HepG2 (cell line): ENCODE data around the gene ACAP3. TPM values are rescaled to one million over a fixed set of nuclear protein-coding genes. Genes with fewer than 3 reads are reported as not detected.

Source experiments
- ADNP ChIP-seq: sonication (generic); formaldehyde crosslinking; IDR thresholded peaks from 2 replicates; pipeline ENCODE4 v1.4.0; 2020; ENCODE audit warnings: missing genetic modification reagents
- FOXK1 ChIP-seq: sonication (generic); formaldehyde crosslinking; IDR thresholded peaks from 2 replicates; pipeline ENCODE4 v1.4.0; 2020; ENCODE audit warnings: low read depth, missing genetic modification reagents, borderline replicate concordance
- GFI1 ChIP-seq: sonication (generic); formaldehyde crosslinking; IDR thresholded peaks from 2 replicates; pipeline ENCODE4 v1.5.0; 2020; ENCODE audit warnings: missing genetic modification reagents, mild to moderate bottlenecking, borderline replicate concordance
- GZF1 ChIP-seq: sonication (generic); formaldehyde crosslinking; IDR thresholded peaks from 2 replicates; pipeline ENCODE4 v1.5.1; 2020; ENCODE audit warnings: mild to moderate bottlenecking, missing genetic modification reagents
- HMG20B ChIP-seq: conservative IDR thresholded peaks from 2 replicates; pipeline ENCODE4 v1.6.1; 2016; ENCODE audit warnings: missing genetic modification reagents, missing compliant biosample characterization
- IRX3 ChIP-seq: sonication (generic); formaldehyde crosslinking; IDR thresholded peaks from 2 replicates; pipeline ENCODE4 v1.8.1; 2023; ENCODE audit warnings: mild to moderate bottlenecking, low read depth, missing genetic modification reagents, borderline replicate concordance
- KDM3A ChIP-seq: IDR thresholded peaks from 2 replicates; pipeline ENCODE4 v1.6.1; 2018; ENCODE audit warnings: low read depth, missing compliant biosample characterization
- MLLT10 ChIP-seq: sonication (generic); formaldehyde crosslinking; IDR thresholded peaks from 2 replicates; pipeline ENCODE4 v1.4.0; 2020; ENCODE audit warnings: missing genetic modification reagents
- MZF1 ChIP-seq: sonication (generic); formaldehyde crosslinking; IDR thresholded peaks from 2 replicates; pipeline ENCODE4 v1.8.1; 2023; ENCODE audit warnings: mild to moderate bottlenecking, missing genetic modification reagents, borderline replicate concordance
- PITX1 ChIP-seq: sonication (generic); formaldehyde crosslinking; IDR thresholded peaks from 2 replicates; pipeline ENCODE4 v1.5.1; 2020; ENCODE audit warnings: mild to moderate bottlenecking, missing genetic modification reagents
- PRPF4 ChIP-seq: fragments of 200-400 bp; formaldehyde crosslinking; IDR thresholded peaks from 2 replicates; pipeline ENCODE4 v1.6.1; 2016; ENCODE audit warnings: low read length, low read depth; ENCODE audit not compliant: poor library complexity, severe bottlenecking
- RNF2 ChIP-seq: fragments of 450-650 bp; conservative IDR thresholded peaks from 2 replicates; pipeline ENCODE4 v1.6.1; 2016; ENCODE audit warnings: low read depth
- SP5 ChIP-seq: IDR thresholded peaks from 2 replicates; pipeline ENCODE4 v1.6.1; 2016; ENCODE audit warnings: low read depth, borderline replicate concordance
- THRA ChIP-seq: sonication (generic); formaldehyde crosslinking; IDR thresholded peaks from 2 replicates; pipeline ENCODE4 v1.4.0; 2020; ENCODE audit warnings: missing genetic modification reagents, borderline replicate concordance
- TMF1 ChIP-seq: sonication (generic); formaldehyde crosslinking; IDR thresholded peaks from 2 replicates; pipeline ENCODE4 v1.8.1; 2022; ENCODE audit warnings: low read depth, missing genetic modification reagents
- TOPORS ChIP-seq: sonication (generic); formaldehyde crosslinking; IDR thresholded peaks from 2 replicates; pipeline ENCODE4 v1.8.0; 2023; ENCODE audit warnings: mild to moderate bottlenecking, missing genetic modification reagents
- ZNF136 ChIP-seq: sonication (generic); formaldehyde crosslinking; IDR thresholded peaks from 2 replicates; pipeline ENCODE4 v1.8.1; 2022; ENCODE audit warnings: low read depth, mild to moderate bottlenecking, moderate library complexity, missing genetic modification reagents
- ZNF20 ChIP-seq: sonication (generic); formaldehyde crosslinking; IDR thresholded peaks from 2 replicates; pipeline ENCODE4 v1.4.0; 2020; ENCODE audit warnings: mild to moderate bottlenecking, moderate library complexity, missing genetic modification reagents
- ZNF329 ChIP-seq: sonication (generic); formaldehyde crosslinking; IDR thresholded peaks from 2 replicates; pipeline ENCODE4 v1.9.0; 2021; ENCODE audit warnings: low read depth, mild to moderate bottlenecking, missing genetic modification reagents
- ZNF350 ChIP-seq: sonication (generic); formaldehyde crosslinking; IDR thresholded peaks from 2 replicates; pipeline ENCODE4 v1.4.0; 2020; ENCODE audit warnings: mild to moderate bottlenecking, low read depth, missing genetic modification reagents, borderline replicate concordance
- ZNF468 ChIP-seq: sonication (generic); formaldehyde crosslinking; IDR thresholded peaks from 2 replicates; pipeline ENCODE4 v1.8.0; 2022; ENCODE audit warnings: mild to moderate bottlenecking, moderate library complexity, missing genetic modification reagents
- ZNF691 ChIP-seq: sonication (generic); formaldehyde crosslinking; IDR thresholded peaks from 2 replicates; pipeline ENCODE4 v1.4.0; 2020; ENCODE audit warnings: missing genetic modification reagents, low read depth, mild to moderate bottlenecking, borderline replicate concordance
- ZNF703 ChIP-seq: sonication (generic); formaldehyde crosslinking; IDR thresholded peaks from 2 replicates; pipeline ENCODE4 v1.5.1; 2020; ENCODE audit warnings: missing genetic modification reagents, mild to moderate bottlenecking, moderate library complexity, borderline replicate concordance
- ZNF768 ChIP-seq: sonication (generic); formaldehyde crosslinking; IDR thresholded peaks from 2 replicates; pipeline ENCODE4 v1.4.0; 2020; ENCODE audit warnings: missing genetic modification reagents
- ZSCAN25 ChIP-seq: sonication (generic); formaldehyde crosslinking; IDR thresholded peaks from 2 replicates; pipeline ENCODE4 v1.8.0; 2022; ENCODE audit warnings: mild to moderate bottlenecking, missing genetic modification reagents
- polyA plus RNA-seq, 8 experiments: library from polyadenylated mRNA; depleted of rRNA in 3 of 8; stranded (reverse) in 7 of 8; unstranded in 1 of 8; fragments of >200 nt; fragmentation: Illumina TruSeq in 4 of 8; extraction: Trizol in 4 of 8; gene quantifications; 2 replicates each; pipeline versions ENCODE4 v1.2.1 to v1.2.3, GENCODE V29; 2011 to 2016; ENCODE audit warnings: low read depth in 4 of 8, missing spikeins in 1 of 8, mixed read lengths in 1 of 8; ENCODE audit not compliant: insufficient read depth in 1 of 8
- total RNA-seq, 5 experiments: library from RNA; depleted of rRNA; stranded (reverse); fragments of >200 nt; fragmentation: Illumina TruSeq; extraction: Trizol; gene quantifications; 2 replicates each; pipeline ENCODE4 v1.2.3, GENCODE V29; 2016; ENCODE audit warnings: low read depth in 1 of 5
- TF ChIP-seq, protein P1 (sequence below): sonication (generic); formaldehyde crosslinking; IDR thresholded peaks from 2 replicates; pipeline ENCODE4 v1.5.0; 2020; ENCODE audit warnings: missing genetic modification reagents
- TF ChIP-seq, protein P2 (sequence below): sonication (generic); formaldehyde crosslinking; conservative IDR thresholded peaks from 2 replicates; pipeline ENCODE4 v1.4.0; 2020; ENCODE audit warnings: missing genetic modification reagents

The ACAP3 gene
- total and polyA plus RNA-seq, 2 of the 13 experiments (the other 11 are each of a cell fraction or from before 2014, with no cell fraction given) = 29.4 to 50.8 TPM

- TF ChIP-seq TMF1 (CRISPR knock-in tag) (0 out of 2 replicates have a peak, but pooled peaks have one; percentile 45), MZF1 (CRISPR knock-in tag) (no peak), THRA (no peak), FOXK1 (CRISPR knock-in tag) (no peak), ZNF20 (no peak), RNF2 (no peak), ZSCAN25 (peak; percentile 70; the same call in 1 of the 2 replicates), ZNF468 (CRISPR knock-in tag) (0 out of 2 replicates have a peak, but pooled peaks have one; percentile 36), PITX1 (CRISPR knock-in tag) (0 out of 2 replicates have a peak, but pooled peaks have one; percentile 15), ZNF136 (CRISPR knock-in tag) (no peak; the same call in 1 of the 2 replicates), HMG20B (CRISPR knock-in tag) (no peak), ZNF691 (CRISPR knock-in tag) (no peak), KDM3A (CRISPR knock-in tag) (no peak), ZNF350 (no peak), GZF1 (no peak), ADNP (CRISPR knock-in tag) (no peak), ZNF329 (CRISPR knock-in tag) (no peak), SP5 (CRISPR knock-in tag) (no peak), TOPORS (CRISPR knock-in tag) (no peak), MLLT10 (CRISPR knock-in tag) (no peak), PRPF4 (no peak), IRX3 (CRISPR knock-in tag) (peak; percentile 71; the same call in 1 of the 2 replicates), GFI1 (CRISPR knock-in tag) (no peak), ZNF768 (CRISPR knock-in tag) (no peak), ZNF703 (CRISPR knock-in tag) (no peak)
- TF ChIP-seq, protein P1, sequence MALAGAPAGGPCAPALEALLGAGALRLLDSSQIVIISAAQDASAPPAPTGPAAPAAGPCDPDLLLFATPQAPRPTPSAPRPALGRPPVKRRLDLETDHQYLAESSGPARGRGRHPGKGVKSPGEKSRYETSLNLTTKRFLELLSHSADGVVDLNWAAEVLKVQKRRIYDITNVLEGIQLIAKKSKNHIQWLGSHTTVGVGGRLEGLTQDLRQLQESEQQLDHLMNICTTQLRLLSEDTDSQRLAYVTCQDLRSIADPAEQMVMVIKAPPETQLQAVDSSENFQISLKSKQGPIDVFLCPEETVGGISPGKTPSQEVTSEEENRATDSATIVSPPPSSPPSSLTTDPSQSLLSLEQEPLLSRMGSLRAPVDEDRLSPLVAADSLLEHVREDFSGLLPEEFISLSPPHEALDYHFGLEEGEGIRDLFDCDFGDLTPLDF (CRISPR knock-in tag) = no peak
- TF ChIP-seq, protein P2, sequence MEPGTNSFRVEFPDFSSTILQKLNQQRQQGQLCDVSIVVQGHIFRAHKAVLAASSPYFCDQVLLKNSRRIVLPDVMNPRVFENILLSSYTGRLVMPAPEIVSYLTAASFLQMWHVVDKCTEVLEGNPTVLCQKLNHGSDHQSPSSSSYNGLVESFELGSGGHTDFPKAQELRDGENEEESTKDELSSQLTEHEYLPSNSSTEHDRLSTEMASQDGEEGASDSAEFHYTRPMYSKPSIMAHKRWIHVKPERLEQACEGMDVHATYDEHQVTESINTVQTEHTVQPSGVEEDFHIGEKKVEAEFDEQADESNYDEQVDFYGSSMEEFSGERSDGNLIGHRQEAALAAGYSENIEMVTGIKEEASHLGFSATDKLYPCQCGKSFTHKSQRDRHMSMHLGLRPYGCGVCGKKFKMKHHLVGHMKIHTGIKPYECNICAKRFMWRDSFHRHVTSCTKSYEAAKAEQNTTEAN (CRISPR knock-in tag) = 0 out of 2 replicates have a peak, but pooled peaks have one; percentile 37
Measured at GRCh38 chr1:1306661-1307260, 969 bp downstream of the ACAP3 start (continued).
